ENCODE measurements around the gene NCOA6. TPM values are rescaled to one million over a fixed set of nuclear protein-coding genes. Genes with fewer than 3 reads are reported as not detected.
A peak's percentile ranks its signal among the peaks of the same experiment; 100 is the strongest.

NCOA6 gene
- polyA plus RNA-seq, 12 donors: 18.8 to 46.8 (median 25.5) TPM; not detected in 1

DNA sequence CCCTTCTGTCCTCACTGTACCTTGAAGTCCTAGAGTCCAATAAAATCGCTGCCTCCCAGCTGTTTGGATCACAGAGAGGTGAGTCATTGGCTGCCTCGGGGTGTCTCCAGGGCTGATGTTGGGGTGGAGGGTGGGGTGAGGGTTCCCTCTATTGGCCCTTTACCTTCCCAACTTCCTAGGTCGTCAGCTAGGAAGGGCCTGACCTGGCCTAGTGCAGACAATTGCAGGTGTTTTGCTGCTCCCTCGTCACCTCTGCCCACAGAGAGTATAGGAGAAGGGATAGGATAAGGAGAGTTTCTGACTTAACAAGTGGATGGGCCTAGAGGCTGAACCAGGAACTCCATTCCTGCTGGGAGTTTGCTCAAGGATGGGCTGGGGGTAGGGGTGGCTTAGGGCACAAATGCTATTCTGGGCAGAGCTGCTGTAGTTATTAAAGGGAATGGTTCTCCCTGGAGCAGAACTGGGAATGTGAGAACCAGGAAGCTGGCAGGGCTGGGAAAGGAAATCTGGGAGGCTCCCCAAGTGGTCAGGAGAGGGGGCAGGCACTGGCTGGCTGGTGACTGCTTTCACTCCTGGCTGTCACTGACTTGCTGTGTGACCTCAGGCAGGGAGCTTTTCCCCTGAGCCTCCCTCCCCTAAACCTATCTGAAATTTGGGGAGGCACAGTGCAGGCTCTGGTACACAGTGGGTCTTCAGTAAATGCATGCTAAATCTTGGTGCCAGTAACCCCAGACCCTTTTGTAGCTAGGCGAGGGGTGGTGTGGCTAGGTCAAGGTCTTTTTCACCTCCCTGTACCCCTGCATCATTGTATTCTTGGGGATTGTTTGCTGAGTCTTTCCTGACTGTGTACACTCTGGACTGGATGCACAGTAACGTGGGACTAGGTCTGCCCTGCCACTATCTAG lies 119.8 kb downstream of the NCOA6 start:
- DNase-seq: no peak

DNA sequence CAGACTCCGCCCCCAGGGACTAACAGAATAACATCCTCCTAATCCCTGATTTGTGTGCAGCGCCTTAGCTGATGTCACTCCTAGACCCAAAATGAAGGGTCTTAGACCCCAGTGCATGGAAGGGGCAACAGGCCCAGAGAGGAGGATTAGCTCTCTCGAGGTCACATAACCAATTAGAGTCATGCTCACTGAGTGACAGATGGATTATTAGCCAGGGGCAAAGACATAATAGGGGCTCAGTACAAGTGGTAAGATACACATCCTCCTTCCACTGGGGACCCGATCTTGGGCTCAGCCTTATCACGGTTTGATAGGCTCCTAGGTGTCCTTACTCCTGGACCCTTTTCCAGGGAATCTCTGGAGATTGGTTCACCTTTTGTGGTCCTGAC lies 120.4 kb downstream of the NCOA6 start:
- no peak for DNase-seq

DNA sequence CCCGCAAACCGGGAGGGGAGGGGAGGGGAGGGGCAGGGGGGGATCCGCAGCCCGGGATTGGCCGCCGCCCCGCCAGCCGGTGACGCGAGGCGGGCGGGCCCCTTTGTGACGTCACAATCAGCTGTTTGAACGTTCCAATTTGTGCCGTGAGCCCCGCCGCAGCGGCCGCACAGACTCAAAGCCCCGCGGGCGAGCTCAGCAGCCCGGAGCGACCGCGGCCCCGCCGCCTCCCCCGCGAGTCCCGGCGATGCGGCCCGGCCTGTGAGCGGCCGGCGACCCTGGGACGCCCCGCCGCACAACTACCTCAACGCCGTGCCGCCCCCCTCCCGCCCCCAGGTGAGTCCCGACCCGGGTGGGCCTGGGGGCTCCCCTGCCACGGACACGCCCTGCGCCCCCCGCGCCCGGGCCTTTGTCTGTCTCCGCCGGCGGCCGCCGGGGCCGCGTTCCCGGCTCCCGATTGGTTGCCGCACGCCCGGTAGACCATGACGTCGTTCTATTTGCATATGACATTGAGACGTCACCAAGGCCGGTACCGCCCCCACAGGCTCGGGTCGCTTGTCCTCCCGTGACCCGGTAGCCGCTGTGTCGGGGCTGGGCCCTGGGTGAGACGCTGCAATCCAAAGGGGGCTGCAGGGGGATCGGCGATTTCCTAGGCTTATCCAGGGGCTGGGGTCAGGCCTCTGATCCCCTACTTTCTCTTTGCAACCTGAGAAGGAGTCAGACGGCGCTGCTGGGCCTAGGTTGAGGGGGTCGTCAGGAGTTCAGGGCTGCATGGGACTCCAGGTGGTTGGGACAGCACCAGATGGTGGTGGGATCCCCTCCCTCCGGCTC lies 121.1 kb downstream of the NCOA6 start, which contains the start of gene TP53INP2:
Gene TP53INP2, plus strand, starts transcription at position 168 of the 831 bp plus-strand sequence. CDS start 4,396 bp downstream, outside the sequence.
- peak; percentile 86 for DNase-seq

DNA sequence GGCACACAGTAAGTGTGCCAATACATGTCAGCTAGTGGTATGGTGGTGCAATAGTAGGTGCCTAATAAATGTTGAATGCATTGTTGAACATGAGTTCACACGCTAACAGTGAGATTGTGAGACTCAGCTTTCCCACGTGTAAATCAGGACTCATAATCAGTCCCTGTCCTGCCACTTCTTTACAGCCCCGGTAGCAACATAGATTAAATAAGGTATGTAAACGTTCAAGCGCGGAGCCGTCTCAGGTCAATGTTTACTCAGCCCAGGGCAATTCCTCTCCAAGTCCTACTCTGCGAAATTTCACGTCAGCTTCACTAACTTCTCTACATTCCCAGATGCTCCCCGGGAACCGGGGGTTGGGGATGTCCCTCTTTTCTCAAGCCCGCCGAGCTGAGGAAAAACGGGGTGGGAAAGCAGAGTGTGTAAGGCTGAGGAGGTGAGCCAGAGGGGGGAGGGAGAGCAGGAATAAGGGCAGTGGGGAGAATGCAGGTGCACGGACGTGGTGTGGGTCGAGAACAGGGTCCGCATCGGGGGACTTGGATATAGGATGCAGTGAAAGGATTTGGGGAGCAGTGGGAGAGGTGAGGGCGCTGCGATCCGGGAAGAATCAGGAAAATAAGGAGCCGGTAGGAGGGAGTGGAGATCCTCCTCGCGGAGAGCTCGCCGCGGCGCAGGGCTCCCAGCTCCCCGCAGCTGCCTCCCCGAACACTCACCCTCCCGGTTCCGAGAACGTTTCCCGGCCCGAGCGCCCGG lies 121.9 kb downstream of the NCOA6 start:
- DNase-seq: no peak

DNA sequence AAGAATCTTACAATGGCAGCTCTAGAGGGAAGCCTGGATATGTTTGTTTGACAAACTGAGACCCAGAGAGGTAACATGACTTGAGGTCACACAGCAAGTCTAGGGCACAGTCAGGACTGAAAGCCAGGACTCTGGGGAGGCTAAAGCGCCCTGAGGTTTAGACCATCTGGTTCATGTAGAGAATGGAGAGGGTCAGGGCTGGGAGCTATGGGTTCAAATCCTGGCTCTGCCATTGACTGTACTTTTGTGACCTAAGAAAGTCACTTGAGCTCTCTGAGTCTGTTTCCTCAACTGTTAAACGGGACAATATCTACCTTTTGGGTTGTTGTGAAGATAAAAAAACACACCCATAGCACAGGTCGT lies 122.4 kb downstream of the NCOA6 start:
- DNase-seq: no peak

DNA sequence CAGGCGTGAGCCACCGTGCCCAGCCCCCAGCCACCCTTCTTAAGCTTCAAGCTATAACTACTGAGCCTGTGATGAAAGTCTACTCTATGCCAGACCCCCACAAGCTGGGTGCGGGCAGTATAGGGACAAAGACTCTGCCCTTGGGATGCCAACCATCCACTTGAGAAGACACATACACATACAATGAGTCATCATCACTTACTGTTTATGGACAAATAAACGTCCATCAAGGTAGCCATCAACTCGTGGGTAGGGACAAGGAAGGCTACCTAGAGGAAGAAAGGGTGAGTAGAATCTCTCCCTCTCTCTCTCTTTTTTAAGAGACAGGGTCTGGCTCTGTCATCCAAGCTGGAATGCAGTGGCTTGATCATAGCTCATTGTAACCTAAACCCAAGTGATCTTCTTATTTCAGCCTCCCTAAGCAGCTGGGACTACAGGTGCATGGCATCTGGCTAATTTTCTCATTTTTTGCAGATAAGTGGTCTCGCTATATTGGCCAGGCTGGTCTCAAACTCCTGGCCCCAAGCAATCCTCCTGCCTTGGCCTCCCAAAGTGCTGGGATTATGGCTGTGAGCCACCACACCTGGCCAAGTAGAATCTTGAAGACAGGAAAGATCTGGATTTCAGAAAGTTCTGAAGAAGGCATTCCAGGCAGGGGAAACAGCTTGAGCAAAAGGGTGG lies 123.9 kb downstream of the NCOA6 start:
- DNase-seq: no peak

DNA sequence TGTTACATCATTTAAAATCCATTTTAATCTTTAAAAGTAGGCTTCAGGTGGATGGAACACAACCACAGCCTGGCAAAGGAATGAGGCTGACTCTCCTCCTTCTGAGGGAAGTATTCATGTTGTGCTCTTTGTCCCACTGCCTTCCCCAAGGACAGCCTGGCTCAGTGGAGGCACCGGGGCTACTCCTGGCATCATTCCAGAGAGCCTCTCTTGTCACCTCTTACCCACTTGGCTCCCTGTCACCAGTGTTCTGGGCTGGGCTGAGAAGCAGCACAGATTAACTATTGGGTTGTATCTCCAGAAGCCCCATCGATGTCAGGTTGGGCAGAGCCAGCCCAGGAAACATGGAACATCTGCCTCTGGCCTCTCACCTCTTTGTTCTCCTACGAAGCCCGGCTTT lies 132.0 kb downstream of the NCOA6 start:
- DNase-seq: no peak

DNA sequence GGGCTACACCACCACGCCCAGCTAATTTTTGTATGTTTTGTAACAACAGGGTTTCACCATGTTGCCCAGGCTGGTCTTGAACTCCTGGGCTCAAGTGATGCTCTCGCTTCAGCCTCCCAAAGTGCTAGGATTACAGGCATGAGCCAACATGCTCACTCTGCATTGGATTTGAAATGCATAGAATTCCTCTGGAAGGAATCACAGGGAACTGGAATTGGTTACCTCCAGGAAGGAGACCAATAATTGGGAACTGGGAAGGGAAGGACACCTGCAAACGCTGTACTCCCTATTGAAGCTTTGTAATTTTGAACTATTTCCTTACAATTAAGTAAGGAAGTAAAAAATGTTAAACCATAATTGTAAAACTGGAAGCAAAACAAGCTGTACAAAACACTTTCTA lies 133.6 kb downstream of the NCOA6 start:
- DNase-seq: no peak

DNA sequence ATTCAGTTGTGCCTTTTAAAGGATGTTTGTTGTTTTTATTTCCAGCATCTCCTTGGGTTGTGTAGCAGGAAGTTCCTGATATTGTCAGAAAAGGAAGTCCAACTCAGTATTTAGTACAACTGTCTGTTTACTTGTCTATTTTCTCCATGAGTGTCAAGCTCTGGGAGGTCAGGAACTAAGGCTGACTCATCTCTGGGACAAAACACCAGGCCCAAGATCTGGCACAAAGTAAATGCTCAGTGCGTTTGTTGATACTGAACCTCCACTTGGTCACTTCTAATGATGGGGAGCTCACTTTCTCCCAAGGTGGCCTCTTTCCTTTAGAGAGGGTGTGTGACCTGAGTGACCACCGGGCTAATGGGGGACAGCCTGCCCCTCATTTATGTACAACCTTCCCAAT lies 136.0 kb downstream of the NCOA6 start:
- no peak for DNase-seq

DNA sequence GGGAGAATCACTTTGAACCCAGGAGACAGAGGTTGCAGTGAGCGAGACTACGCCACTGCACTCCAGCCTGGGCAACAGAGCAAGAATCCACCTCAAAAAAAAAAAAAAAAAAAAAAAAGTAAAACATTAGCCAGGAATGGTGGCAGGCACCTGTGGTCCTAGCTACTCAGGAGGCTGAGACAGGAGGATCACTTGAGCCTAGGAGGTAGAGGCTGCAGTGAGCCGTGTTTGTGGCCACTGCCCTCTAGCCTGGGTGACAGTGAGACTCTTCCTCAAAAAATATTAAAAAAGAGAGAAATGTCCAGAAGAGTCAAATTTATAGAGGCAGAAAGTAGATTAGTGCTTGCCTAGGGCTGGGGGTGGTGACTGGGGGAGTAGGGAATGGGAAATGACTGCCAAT lies 141.8 kb downstream of the NCOA6 start:
- DNase-seq: no peak

DNA sequence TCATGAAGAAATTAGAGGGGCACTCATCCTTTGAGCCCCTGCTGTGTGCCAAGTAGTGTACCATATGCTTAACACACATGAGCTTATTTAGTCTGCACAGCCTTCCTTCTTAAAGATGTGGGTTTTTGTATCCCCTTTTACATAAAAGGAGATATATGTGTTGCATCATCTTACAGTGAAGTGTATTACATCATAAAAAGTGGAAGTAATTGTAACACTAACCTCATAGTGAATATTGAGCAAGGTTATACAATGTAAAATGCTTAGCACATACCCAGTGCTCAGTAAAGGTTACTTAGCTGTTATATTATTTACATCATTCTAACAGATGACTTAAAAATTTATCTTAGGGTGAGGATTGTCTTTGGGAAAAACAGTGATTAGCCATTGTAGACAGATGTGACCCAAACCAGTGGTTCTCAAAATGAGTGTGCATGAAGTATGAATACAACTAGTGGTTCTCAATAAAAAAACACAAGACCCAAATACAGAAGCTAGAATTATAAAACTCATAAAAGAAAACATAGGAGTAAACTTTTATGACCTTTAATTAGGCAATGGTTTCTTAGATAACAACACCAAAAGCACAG lies 144.8 kb downstream of the NCOA6 start:
- no peak for DNase-seq

DNA sequence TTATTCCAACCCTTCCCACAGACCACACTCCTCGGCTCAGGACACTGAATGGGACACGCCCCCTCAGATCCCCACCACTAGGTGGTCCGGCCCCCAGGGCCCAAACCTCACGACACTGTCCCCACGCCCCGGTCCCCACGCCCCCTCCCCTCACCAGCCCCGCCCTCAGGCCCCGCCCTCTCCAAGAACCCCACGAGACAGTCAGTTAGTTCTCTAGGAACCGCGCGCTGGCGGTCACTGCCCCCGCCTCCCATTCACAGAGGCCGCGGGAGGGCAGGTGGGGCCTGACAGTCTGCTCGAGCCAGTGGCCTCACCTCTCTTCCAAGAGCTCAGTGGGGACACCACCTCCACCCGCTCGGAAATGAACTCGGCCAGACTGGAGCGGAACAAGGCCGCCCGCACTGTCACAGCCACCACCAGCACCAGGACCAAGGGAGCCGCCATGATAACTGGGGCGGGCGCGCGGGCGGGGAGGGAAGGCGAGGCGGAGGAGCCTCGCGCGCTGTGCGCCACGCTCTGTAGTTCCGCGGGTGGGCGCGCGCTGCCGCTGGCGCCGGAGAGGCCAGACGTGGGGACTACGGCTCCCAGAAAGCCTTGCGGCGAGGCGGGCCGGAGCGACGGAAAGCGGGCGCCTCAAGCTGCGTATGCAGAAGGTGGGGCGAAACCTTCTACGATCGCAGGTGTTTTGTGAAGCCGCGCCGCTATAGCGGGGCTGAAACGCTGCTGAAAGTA lies 148.6 kb downstream of the NCOA6 start, which contains the start of gene PIGU:
Gene PIGU, minus strand, starts transcription at position 451 of the 732 bp plus-strand sequence. Its CDS starts 7 bp downstream, at position 444.
- peak; percentile 95 for DNase-seq

DNA sequence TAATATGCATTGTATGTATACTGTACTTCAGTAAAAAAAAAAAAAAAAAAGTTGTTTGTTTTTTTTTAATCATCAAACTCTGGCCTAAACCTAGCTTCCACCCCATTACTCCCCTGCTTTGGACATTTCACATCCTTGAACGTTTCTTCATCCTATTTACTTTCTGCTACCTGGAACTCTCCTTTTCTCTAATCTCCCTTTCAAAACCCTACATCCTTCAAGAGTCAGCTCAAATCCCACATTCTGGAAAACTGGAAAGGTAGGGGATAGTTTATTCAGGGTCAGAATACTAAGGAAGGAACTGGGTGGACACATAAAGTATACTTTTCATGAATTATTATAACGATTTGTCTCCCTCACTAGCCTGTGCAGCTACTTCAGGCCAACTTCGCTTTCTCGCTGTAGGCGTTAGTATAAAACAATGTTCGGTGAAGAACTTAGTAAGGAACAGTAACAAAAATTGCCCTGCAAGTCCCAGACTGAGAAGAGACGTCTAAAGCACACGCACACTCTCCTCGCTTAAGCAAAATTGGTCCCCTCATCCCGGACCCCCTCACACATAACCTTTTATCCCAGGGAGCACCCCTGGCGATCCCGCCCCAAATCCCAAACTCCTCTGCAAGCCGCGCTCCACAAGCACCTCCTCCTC lies 149.3 kb downstream of the NCOA6 start:
- DNase-seq: no peak

DNA sequence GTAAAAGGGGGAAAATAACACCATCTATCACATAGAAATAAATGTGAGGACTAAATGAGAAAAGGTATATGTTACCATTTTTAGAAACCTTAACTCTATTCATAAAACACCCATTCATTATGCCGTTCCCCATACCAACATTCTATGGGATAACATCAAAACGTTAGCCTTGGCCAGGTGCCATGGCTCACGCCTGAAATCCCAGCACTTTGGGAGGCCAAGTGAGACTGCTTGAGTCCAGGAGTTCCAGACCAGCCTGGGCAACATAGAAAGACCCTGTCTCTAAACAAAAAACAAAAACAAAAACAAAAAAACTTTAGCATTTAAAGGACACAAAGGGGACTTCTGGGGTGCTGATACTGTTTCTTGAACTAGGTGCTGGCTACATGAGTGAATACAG lies 149.9 kb downstream of the NCOA6 start:
- no peak for DNase-seq

DNA sequence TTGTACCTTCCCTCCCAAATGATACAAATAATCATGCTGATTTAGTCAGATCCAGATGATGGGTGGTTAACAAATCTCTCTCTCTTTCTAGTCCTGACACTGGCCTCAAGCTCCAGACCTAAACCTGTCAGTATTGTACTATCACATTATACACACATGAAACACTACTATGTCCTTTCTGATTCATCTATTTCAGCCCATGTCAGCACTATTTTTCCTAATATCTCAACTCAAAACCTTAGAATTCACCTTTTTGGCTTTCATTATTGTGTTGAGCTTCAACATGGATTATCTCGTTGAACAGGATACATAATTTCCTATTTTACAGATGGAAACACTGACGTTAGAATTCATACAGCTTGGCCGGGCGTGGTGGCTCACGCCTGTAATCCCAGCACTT lies 152.0 kb downstream of the NCOA6 start:
- no peak for DNase-seq

DNA sequence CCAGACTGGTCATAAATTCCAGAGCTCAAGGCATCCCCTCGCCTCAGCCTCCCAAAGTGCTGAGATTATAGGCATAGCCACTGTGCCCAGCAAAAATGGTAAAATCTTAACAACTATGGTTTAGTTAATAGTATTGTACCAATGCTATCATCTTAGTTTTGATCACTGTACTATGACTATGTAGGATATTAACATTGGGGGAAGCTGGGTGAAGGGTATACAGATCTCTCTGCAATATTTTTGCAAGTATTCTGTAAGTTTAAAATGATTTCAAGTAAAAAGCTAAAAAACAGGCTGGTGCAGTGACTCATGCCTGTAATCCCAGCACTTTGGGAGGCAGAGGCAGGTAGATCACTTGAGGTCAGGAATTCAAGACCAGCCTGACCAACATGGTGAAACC lies 156.4 kb downstream of the NCOA6 start:
- no peak for DNase-seq
